IPS-15b (cell line): ENCODE measurements around the gene PPM1M.

Source experiments
- H3K27me3 ChIP-seq: one replicate; pipeline ENCODE4 v1.6.1; 2013; ENCODE audit warnings: low read length; ENCODE audit not compliant: control insufficient read depth, insufficient read depth
- H3K36me3 ChIP-seq: one replicate; pipeline ENCODE4 v1.6.1; 2013; ENCODE audit warnings: low read length; ENCODE audit not compliant: control insufficient read depth, insufficient read depth
- H3K4me1 ChIP-seq: one replicate; pipeline ENCODE4 v1.6.1; 2013; ENCODE audit warnings: mild to moderate bottlenecking, low read length; ENCODE audit not compliant: control insufficient read depth, insufficient read depth
- H3K4me3 ChIP-seq: one replicate; pipeline ENCODE4 v1.5.1; 2013; ENCODE audit warnings: low read depth, low read length
- H3K9ac ChIP-seq: one replicate; pipeline ENCODE4 v1.6.1; 2013; ENCODE audit warnings: low read depth, mild to moderate bottlenecking, low read length
- H3K9me3 ChIP-seq: one replicate; pipeline ENCODE4 v1.6.1; 2013; ENCODE audit warnings: mild to moderate bottlenecking, low read length; ENCODE audit not compliant: control insufficient read depth, insufficient read depth

PPM1M gene

GRCh38 chr3:52227117-52227516 lies 18.4 kb upstream of the PPM1M start:
- Histone ChIP-seq H3K9ac (no peak overlapping the region), H3K36me3 (peaks cover 26% of the 10 kb centered on the region), H3K4me3 (no peak overlapping the region), H3K9me3 (no peaks in the 10 kb centered on the region), H3K4me1 (no peaks in the 10 kb centered on the region), H3K27me3 (no peaks in the 10 kb centered on the region)

GRCh38 chr3:52227766-52228165 lies 17.8 kb upstream of the PPM1M start:
- Histone ChIP-seq H3K27me3 (no peaks in the 10 kb centered on the region), H3K4me3 (no peak overlapping the region), H3K4me1 (no peaks in the 10 kb centered on the region), H3K9me3 (no peaks in the 10 kb centered on the region), H3K36me3 (peaks cover 26% of the 10 kb centered on the region), H3K9ac (no peak overlapping the region)

- H3K9ac ChIP-seq, result no peak overlapping the region
- H3K36me3 ChIP-seq, result peaks cover 26% of the 10 kb centered on the region
- no peak overlapping the region for H3K4me3 ChIP-seq
- H3K4me1 ChIP-seq, result no peaks in the 10 kb centered on the region
- no peaks in the 10 kb centered on the region for H3K9me3 ChIP-seq
- no peaks in the 10 kb centered on the region for H3K27me3 ChIP-seq
These were observed 17.3 kb upstream of the PPM1M start for GRCh38 chr3:52228266-52228665.

GRCh38 chr3:52228751-52229291 lies 16.7 kb upstream of the PPM1M start:
- Histone ChIP-seq H3K27me3 (no peaks in the 10 kb centered on the region), H3K9ac (no peak overlapping the region), H3K9me3 (no peaks in the 10 kb centered on the region), H3K4me1 (no peaks in the 10 kb centered on the region), H3K4me3 (no peak overlapping the region), H3K36me3 (peaks cover 26% of the 10 kb centered on the region)

- Histone ChIP-seq H3K27me3 (no peaks in the 10 kb centered on the region), H3K4me3 (no peak overlapping the region), H3K36me3 (peaks cover 26% of the 10 kb centered on the region), H3K4me1 (no peaks in the 10 kb centered on the region), H3K9me3 (no peaks in the 10 kb centered on the region), H3K9ac (no peak overlapping the region)
These were observed 15.9 kb upstream of the PPM1M start for GRCh38 chr3:52229656-52230055.

- Histone ChIP-seq H3K4me1 (no peaks in the 10 kb centered on the region), H3K36me3 (peaks cover 26% of the 10 kb centered on the region), H3K9ac (no peak overlapping the region), H3K27me3 (no peaks in the 10 kb centered on the region), H3K4me3 (no peak overlapping the region), H3K9me3 (no peaks in the 10 kb centered on the region)
These were observed 15.1 kb upstream of the PPM1M start for GRCh38 chr3:52230461-52230860.

GRCh38 chr3:52230889-52231499 lies 14.6 kb upstream of the PPM1M start:
- no peaks in the 10 kb centered on the region for H3K4me1 ChIP-seq
- H3K9ac ChIP-seq, result no peak overlapping the region
- no peak overlapping the region for H3K4me3 ChIP-seq
- H3K9me3 ChIP-seq, result no peaks in the 10 kb centered on the region
- no peaks in the 10 kb centered on the region for H3K27me3 ChIP-seq
- H3K36me3 ChIP-seq, result peaks cover 26% of the 10 kb centered on the region

GRCh38 chr3:52231502-52232278 lies 13.9 kb upstream of the PPM1M start:
- H3K9ac ChIP-seq, result no peak overlapping the region

GRCh38 chr3:52232279-52233107 lies 13.1 kb upstream of the PPM1M start:
- Histone ChIP-seq H3K4me1 (peaks cover 6% of the 10 kb centered on the region), H3K27me3 (no peaks in the 10 kb centered on the region), H3K36me3 (peaks cover 26% of the 10 kb centered on the region), H3K9ac (peak overlapping the region; percentile 37), H3K4me3 (no peak overlapping the region), H3K9me3 (no peaks in the 10 kb centered on the region)

More at GRCh38 chr3:52231502-52232278, 13.9 kb upstream of the PPM1M start:
- no peaks in the 10 kb centered on the region for H3K27me3 ChIP-seq
- peaks cover 26% of the 10 kb centered on the region for H3K36me3 ChIP-seq
- H3K4me3 ChIP-seq, result no peak overlapping the region
- peaks cover 2% of the 10 kb centered on the region for H3K4me1 ChIP-seq
- no peaks in the 10 kb centered on the region for H3K9me3 ChIP-seq

- Histone ChIP-seq H3K9me3 (no peaks in the 10 kb centered on the region), H3K36me3 (peaks cover 26% of the 10 kb centered on the region), H3K27me3 (no peaks in the 10 kb centered on the region), H3K4me1 (peaks cover 11% of the 10 kb centered on the region), H3K9ac (peak overlapping the region; percentile 37), H3K4me3 (no peak overlapping the region)
These were observed 12.4 kb upstream of the PPM1M start for GRCh38 chr3:52233108-52233591.

GRCh38 chr3:52233968-52234367 lies 11.6 kb upstream of the PPM1M start:
- peaks cover 20% of the 10 kb centered on the region for H3K36me3 ChIP-seq
- H3K9ac ChIP-seq, result no peak overlapping the region
- peaks cover 15% of the 10 kb centered on the region for H3K4me1 ChIP-seq
- no peak overlapping the region for H3K4me3 ChIP-seq
- H3K27me3 ChIP-seq, result no peaks in the 10 kb centered on the region
- no peaks in the 10 kb centered on the region for H3K9me3 ChIP-seq
